AG04450 (cell line): ENCODE data around the gene PIK3CB. TPM values are rescaled to one million over a fixed set of nuclear protein-coding genes. Genes with fewer than 3 reads are reported as not detected.
"Not testable (repeated sequence)": the region's sequence is repeated elsewhere in the genome, so short reads cannot be mapped to it uniquely, and the experiment has no call there.

ENCODE experiments used
- CTCF ChIA-PET: fragments of 300-600, 350-600 bp; formaldehyde crosslinking; extraction: SDS; loops from one replicate; lab custom pipeline; 2022; ENCODE audit warnings: antibody characterized with exemption, inconsistent platforms; lab: Charles Lee
- POLR2A ChIA-PET: fragments of 350-600 bp; formaldehyde crosslinking; extraction: SDS; loops from one replicate; lab custom pipeline; 2021; ENCODE audit warnings: antibody characterized with exemption, inconsistent platforms; lab: Yijun Ruan, JAX
- DNase-seq: peaks from one replicate; pipeline ENCODE4 v3.0.0-alpha.2; 2011; ENCODE audit warnings: low read depth, low spot score
- H3K27ac ChIP-seq: one replicate; pipeline ENCODE4 v1.5.1; 2012; ENCODE audit warnings: low read depth, low read length, control low read depth
- H3K27me3 ChIP-seq: one replicate; pipeline ENCODE4 v1.6.0; 2012; ENCODE audit warnings: low read length; ENCODE audit not compliant: control insufficient read depth, insufficient read depth
- H3K4me3 ChIP-seq: 2 replicates; pipeline ENCODE4 v1.5.1; 2011; ENCODE audit warnings: mild to moderate bottlenecking, low read depth, low read length, control low read depth
- H3K9me3 ChIP-seq: 2 replicates; pipeline ENCODE4 v1.5.1; 2012; ENCODE audit warnings: low read length; ENCODE audit not compliant: control insufficient read depth, insufficient read depth
- polyA plus RNA-seq: library from polyadenylated mRNA; depleted of rRNA; stranded (reverse); fragments of >200 nt; gene quantifications from 2 replicates; pipeline ENCODE4 v1.2.3, GENCODE V29; 2011
- TF ChIP-seq, protein P1 (sequence below): IDR thresholded peaks from 2 replicates; pipeline ENCODE4 v1.5.1; 2011; ENCODE audit warnings: low read depth, low read length, control low read depth, inconsistent platforms

Gene PIK3CB
- polyA plus RNA-seq, 1 experiment = 13.8 TPM

DNA sequence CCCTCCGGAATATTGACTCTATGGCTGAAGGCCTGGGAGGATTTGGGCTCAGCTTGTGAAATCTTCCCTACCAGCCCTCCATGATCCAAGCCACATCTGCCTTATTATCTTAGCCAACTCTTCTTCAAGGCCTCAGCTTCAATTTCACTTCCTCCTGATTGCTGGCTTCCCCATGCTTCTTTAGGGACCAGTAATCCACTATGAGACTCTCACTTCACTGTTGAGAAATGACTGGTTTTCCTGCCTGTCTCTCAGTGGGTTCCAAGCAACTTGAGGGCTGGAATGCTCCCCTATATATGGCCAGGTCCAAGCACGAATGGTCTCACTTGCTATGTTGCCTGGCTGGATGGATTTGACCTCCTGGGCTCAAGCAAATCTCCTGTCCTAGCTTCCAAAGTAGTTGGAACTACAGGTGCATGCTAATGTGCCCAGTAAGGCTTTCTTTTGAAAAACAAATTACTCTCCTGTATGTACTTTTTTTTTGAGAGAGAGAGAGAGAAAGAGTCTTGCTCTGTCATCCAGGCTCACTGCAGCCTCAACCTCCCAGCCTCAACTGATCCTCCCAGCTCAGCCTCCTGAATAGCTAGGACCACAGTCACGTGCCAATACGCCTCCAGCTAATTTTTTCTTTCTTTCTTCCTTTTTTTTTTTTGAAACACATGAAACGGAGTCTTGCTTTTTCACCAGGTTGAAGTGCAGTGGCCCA is 7.9 kb upstream of the PIK3CB start:
- TF ChIP-seq, protein P1, sequence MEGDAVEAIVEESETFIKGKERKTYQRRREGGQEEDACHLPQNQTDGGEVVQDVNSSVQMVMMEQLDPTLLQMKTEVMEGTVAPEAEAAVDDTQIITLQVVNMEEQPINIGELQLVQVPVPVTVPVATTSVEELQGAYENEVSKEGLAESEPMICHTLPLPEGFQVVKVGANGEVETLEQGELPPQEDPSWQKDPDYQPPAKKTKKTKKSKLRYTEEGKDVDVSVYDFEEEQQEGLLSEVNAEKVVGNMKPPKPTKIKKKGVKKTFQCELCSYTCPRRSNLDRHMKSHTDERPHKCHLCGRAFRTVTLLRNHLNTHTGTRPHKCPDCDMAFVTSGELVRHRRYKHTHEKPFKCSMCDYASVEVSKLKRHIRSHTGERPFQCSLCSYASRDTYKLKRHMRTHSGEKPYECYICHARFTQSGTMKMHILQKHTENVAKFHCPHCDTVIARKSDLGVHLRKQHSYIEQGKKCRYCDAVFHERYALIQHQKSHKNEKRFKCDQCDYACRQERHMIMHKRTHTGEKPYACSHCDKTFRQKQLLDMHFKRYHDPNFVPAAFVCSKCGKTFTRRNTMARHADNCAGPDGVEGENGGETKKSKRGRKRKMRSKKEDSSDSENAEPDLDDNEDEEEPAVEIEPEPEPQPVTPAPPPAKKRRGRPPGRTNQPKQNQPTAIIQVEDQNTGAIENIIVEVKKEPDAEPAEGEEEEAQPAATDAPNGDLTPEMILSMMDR = no peak
- Histone ChIP-seq H3K27me3 (no peaks in the 10 kb centered on the region), H3K4me3 (no peak overlapping the region), H3K9me3 (peaks cover 5% of the 10 kb centered on the region; the same call in 1 of the 2 replicates), H3K27ac (no peak overlapping the region)
- POLR2A ChIA-PET = no interaction called here
- no peak for DNase-seq
- CTCF ChIA-PET = interaction anchor here (1.3 to 2.2 kb wide), 3 partner anchors 72 to 81 kb away, joined by 3 to 10 read pairs (median 3); no protein-coding TSS in a partner anchor

DNA sequence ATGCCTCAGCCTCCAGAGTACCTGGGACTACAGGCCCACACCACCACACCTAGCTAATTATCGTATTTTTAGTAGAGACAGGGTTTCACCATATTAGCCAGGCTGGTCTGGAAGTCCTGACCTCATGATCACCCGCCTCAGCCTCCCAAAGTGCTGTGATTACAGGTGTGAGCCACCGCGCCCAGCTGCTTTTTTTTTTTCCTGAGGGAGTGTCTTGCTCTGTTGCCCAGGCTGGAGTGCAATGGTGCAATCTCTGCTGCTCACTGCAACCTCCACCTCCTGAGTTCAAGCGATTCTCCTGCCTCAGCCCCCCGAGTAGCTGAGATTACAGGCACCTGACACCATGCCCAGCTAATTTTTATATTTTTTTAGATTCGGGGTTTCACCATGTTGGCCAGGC is 3.7 kb upstream of the PIK3CB start:
- POLR2A ChIA-PET, DNase-seq, H3K9me3 ChIP-seq, H3K27ac ChIP-seq, H3K4me3 ChIP-seq, H3K27me3 ChIP-seq: not testable (repeated sequence)
- CTCF ChIA-PET = interaction anchor here (0.7 kb wide), 1 partner anchor 359 kb away, joined by 4 read pairs; no protein-coding TSS in a partner anchor

DNA sequence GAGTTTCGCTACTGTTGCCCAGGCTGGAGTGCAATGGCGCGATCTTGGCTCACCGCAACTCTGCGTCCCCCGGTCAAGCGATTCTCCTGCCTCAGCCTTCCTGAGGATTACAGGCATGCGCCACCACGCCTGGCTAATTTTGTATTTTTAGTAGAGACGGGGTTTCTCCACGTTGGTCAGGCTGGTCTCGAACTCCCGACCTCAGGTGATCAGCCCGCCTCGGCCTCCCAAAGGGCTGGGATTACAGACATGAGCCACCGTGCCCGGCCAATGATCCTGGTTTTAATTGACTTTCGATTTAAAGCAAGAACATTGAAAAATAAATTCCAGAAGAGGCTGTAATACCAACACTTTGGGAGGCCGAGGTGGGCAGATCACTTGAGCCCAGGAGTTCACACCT is 1.1 kb upstream of the PIK3CB start:
- CTCF ChIA-PET = interaction anchor here (1.9 to 3.0 kb wide), 2 partner anchors 79 to 241 kb away, joined by 4 to 13 read pairs; no protein-coding TSS in a partner anchor
- H3K9me3 ChIP-seq, H3K27me3 ChIP-seq, H3K4me3 ChIP-seq, H3K27ac ChIP-seq, POLR2A ChIA-PET, DNase-seq: not testable (repeated sequence)

DNA sequence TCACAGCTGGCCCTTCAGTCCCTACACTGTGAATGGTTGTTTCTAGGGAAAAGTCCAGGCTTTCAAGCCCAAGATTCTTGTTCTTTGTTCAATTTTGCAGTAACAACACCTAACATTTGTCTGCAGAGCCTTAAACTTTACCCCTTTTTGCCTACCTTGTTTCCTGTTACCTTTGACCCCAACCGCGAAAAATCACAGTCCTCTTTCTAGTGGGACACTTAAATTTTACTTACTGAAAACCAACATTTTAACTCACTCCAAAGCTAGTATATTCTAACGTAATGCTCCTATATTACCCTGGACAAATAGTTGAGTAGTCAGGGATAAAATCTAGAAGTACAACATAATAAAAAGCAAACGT is 649 bp upstream of the PIK3CB start:
- Histone ChIP-seq H3K4me3 (peak overlapping the region; percentile 73), H3K27ac (peak overlapping the region; percentile 93), H3K9me3 (peaks cover 1% of the 10 kb centered on the region; the same call in 1 of the 2 replicates), H3K27me3 (no peaks in the 10 kb centered on the region)
- TF ChIP-seq, protein P1 = no peak
- DNase-seq = no peak
- CTCF ChIA-PET = interaction anchor here (1.9 to 3.0 kb wide), 2 partner anchors 80 to 240 kb away, joined by 4 to 13 read pairs; no protein-coding TSS in a partner anchor
- POLR2A ChIA-PET = no interaction called here

DNA sequence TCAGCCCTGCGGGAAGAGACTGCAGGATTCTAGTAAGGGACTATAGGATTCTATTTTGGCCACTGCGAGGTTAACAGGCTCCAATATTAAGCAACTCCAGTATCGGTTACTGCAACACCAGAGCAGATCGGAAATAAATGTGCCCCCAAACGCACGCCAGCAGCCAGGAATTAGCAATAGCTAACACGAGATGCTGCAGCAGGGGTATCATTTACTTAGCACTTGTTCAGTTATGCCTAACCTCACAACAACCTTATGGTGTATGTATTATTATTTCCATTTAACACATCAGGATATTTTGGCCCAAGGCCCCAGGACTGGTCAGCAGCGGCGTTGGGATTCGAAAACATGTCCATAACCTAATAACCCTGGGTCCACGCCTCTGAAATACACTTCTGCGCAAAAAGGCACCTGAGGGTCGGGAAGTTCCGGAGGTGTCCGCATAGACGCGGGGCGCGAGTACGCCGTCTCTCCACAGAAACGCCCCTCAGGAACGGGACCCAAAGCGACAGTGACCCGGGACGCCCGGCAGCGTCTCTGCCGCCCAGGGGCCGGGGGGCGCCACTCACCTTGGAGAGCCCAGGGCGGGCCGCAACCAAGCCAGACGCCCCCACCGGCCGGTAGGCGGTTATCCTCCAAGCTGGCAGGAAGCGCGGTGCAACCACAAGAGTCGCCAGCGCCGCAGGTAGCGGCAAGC is 681 bp downstream of the PIK3CB start:
- POLR2A ChIA-PET = interaction anchor here (0.7 to 1.5 kb wide), 2 partner anchors 10 to 87 kb away, joined by 3 to 4 read pairs; no protein-coding TSS in a partner anchor
- no peaks in the 10 kb centered on the region for H3K27me3 ChIP-seq
- no peak for DNase-seq
- H3K4me3 ChIP-seq = peak overlapping the region; percentile 84
- H3K27ac ChIP-seq = peak overlapping the region; percentile 48
- TF ChIP-seq, protein P1 = 0 out of 2 replicates have a peak, but pooled peaks have one; percentile 11
- peaks cover 6% of the 10 kb centered on the region; the same call in 1 of the 2 replicates for H3K9me3 ChIP-seq
- CTCF ChIA-PET = interaction anchor here (1.5 kb wide), 1 partner anchor 81 kb away, joined by 6 read pairs; no protein-coding TSS in a partner anchor

DNA sequence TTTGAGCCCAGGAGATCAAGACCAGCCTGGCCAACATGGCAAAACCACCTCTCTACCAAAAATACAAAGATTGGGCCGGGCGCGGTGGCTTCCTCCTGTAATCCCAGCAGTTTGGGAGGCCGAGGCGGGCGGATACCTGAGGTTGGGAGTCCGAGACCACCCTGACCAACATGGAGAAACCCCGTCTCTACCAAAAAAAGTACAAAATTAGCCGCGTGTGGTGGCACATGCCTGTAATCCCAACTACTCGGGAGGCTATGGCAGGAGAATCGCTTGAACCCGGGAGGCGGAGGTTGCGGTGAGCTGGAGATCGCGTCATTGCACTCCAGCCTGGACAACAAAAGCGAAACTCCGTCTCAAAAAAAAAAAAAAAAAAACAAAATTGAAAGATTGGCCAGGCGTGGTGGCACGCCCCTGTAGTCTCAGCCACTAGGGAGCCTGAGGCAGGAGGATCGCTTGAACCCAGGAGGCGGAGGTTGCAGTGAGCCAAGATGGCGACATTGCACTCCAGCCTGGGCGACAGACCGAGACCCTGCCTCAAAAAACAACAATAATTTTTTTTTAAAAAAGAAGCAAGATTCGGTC is 2.2 kb downstream of the PIK3CB start:
- DNase-seq, H3K27me3 ChIP-seq, H3K4me3 ChIP-seq, H3K9me3 ChIP-seq, H3K27ac ChIP-seq: not testable (repeated sequence)
- POLR2A ChIA-PET = interaction anchor here (0.6 kb wide), 1 partner anchor 16 kb away, joined by 3 read pairs; no protein-coding TSS in a partner anchor
- CTCF ChIA-PET = interaction anchor here (1.5 kb wide), 1 partner anchor 83 kb away, joined by 3 read pairs; no protein-coding TSS in a partner anchor
